Uterus (tissue), 2 donors: ENCODE results near the gene TASL.

Experiments
- CTCF ChIP-seq, 4 experiments: fragments of 200-600 bp in 2 of 4; fragments of 450-650 bp in 2 of 4; sonication (generic) in 2 of 4; IDR thresholded peaks; one replicate each; pipeline ENCODE4 v1.5.1; 2016 to 2019; ENCODE audit warnings: antibody characterized with exemption in 4 of 4, mild to moderate bottlenecking in 2 of 4, moderate library complexity in 1 of 4
- POLR2A ChIP-seq, 2 donors: fragments of 450-650 bp; IDR thresholded peaks; one replicate each; pipeline ENCODE4 v1.6.1; 2016; ENCODE audit warnings: antibody characterized with exemption in 2 of 2, mild to moderate bottlenecking in 1 of 2, moderate library complexity in 1 of 2

GRCh38 chrX:30533835-30534234 is 43.7 kb downstream of the TASL start:
- TF ChIP-seq CTCF (IDR thresholded peaks at IDR 0.05) (no peak), POLR2A (IDR thresholded peaks at IDR 0.05) (no peak)
